Measurements from ENCODE around the gene METRNL. TPM values are rescaled to one million over a fixed set of nuclear protein-coding genes. Genes with fewer than 3 reads are reported as not detected.

METRNL gene
- total and polyA plus RNA-seq, 3 experiments from 2014 or later = 2.6 to 22.9 (median 22.3) TPM

DNA sequence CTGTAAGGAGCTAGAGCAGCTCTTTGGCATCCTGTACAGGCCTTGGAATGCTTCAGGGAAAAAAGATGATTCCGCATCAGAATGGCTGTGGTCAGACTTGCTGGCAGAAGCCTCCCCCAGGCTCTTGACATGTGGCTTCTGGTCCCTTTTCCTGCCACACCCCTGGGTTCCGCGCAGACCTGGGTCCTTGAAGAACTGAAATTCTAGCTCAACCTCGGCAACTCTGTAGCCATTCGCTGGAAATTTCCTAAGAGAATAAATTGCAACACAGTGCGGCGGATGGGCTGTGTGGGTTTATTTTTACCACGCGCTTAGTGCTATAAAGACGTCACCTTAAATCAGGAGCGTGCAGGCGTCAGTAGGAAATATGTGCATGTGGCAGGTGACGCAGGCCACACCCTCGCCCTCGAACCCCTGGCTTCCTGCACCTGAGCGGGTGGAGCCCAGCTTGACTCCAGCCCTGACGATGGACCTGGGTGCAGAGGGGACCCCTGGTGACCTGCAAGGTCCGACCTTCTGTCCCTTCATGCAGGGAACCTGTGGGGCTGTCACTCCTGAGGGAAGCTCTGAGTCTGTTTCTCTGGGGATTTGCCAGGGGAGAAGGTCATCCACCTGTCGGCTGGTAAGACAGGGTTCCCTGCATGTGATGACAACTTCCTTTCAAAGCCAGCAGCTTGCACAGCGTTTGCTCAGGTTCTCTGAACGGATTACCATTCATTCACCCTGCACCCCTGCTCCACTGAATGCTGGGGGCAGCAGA is 46.3 kb downstream of the METRNL start:
- H3K4me3 ChIP-seq (ENCODE audit: low read length) = no peak overlapping the region
- H3K27me3 ChIP-seq (ENCODE audit: insufficient read depth, low read length, poor library complexity, severe bottlenecking) = peaks cover 12% of the 10 kb centered on the region
- H3K36me3 ChIP-seq (ENCODE audit: insufficient read depth, low read length) = no peaks in the 10 kb centered on the region
- Mint-ChIP-seq H3K27ac (peak overlapping the region; percentile 58 to 99 (median 95)), H3K4me1 (peaks cover 14 to 32% (median 15%) of the 10 kb centered on the region in 3 donors), H3K36me3 (no peaks in the 10 kb centered on the region), H3K4me3 (peak overlapping the region in 6 of 7 donors; percentile 56 to 89 (median 72)), H3K27me3 (peaks cover 26 to 34% of the 10 kb centered on the region in 2 donors), H3K9me3 (peaks cover 0 to 2% (median 0%) of the 10 kb centered on the region in 5 donors)
- H3K9me3 ChIP-seq (ENCODE audit: low read length) = no peaks in the 10 kb centered on the region
- CTCF ChIA-PET = no interaction called here
- H3K27ac ChIP-seq (ENCODE audit: low read depth, low read length) = no peak overlapping the region
- peaks cover 20% of the 10 kb centered on the region for H3K4me1 ChIP-seq (ENCODE audit: insufficient read depth, low read length)
- POLR2A ChIA-PET = no interaction called here
- DNase-seq = peak in 4 of 5 donors; percentile 29 to 65 (median 64)

DNA sequence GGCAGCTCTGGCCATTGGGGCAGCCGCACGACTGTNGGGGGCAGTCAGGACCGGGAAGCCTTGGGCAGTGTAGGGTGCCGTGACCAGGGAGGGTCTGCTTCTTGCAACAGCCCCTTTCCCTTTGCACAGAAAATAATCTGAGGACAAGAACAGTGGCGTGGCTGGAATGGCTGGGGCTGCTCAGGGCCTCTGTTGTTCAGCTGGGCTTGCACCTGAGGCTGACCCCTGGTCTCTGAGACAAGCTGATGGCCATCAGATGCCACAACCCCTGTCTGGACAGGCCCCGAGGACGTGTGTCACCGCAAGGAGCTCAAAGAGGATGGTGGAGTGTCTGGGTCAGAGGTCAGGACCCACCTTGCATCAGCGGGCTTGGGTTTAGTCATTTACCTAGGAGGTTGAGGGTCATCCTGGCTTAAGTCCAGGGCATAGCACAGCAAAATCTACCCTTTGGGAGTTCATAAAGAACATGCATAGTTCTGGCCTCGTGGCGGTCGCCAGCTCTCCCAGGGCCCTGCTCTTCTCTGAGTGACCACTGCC is 46.9 kb downstream of the METRNL start:
- Mint-ChIP-seq H3K27me3 (peaks cover 26 to 34% of the 10 kb centered on the region in 2 donors), H3K4me3 (peak overlapping the region in 4 of 7 donors; percentile 28 to 89 (median 66)), H3K27ac (peak overlapping the region in 5 of 8 donors; percentile 94 to 99 (median 96)), H3K36me3 (no peaks in the 10 kb centered on the region), H3K9me3 (peaks cover 0 to 2% (median 0%) of the 10 kb centered on the region in 5 donors), H3K4me1 (peaks cover 14 to 32% (median 15%) of the 10 kb centered on the region in 3 donors)
- CTCF ChIA-PET = no interaction called here
- Histone ChIP-seq H3K27me3 (ENCODE audit: insufficient read depth, low read length, poor library complexity, severe bottlenecking) (peaks cover 12% of the 10 kb centered on the region), H3K4me1 (ENCODE audit: insufficient read depth, low read length) (peaks cover 20% of the 10 kb centered on the region), H3K27ac (ENCODE audit: low read depth, low read length) (no peak overlapping the region), H3K4me3 (ENCODE audit: low read length) (no peak overlapping the region), H3K36me3 (ENCODE audit: insufficient read depth, low read length) (no peaks in the 10 kb centered on the region), H3K9me3 (ENCODE audit: low read length) (no peaks in the 10 kb centered on the region)
- DNase-seq = no peak
- POLR2A ChIA-PET = no interaction called here

DNA sequence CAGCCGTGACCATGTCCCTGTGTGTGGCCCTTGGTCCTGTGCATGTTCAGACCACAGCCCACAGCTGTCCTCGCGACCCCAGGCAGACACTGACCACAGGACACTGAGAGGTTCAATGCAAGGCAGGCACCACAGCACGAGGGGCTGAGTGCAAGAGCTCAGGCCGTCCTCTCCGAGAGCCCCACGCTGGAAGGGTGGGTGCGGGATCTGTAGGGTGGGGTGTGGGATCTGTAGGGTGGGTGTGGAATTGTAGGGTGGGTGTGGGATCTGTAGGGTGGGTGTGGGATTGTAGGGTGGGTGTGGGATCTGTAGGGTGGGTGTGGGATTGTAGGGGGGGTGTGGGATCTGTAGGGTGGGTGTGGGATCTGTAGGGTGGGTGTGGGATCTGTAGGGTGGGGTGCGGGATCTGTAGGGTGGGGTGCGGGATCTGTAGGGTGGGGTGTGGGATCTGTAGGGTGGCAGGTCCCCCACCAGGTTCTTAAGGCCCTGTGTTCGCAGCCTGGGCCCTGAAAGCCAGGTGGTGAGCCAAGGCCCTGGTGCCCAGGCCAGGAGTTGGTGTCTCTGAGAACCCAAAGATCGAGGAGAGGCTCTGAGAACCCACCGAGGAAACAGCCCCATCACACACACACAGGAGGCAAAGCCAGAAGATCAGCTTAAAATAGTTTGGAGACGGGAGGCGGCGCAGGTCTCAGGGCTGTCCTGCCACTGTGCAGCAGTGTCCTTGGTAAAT is 48.2 kb downstream of the METRNL start:
- CTCF ChIA-PET = no interaction called here
- H3K36me3 Mint-ChIP-seq = no peaks in the 10 kb centered on the region

DNA sequence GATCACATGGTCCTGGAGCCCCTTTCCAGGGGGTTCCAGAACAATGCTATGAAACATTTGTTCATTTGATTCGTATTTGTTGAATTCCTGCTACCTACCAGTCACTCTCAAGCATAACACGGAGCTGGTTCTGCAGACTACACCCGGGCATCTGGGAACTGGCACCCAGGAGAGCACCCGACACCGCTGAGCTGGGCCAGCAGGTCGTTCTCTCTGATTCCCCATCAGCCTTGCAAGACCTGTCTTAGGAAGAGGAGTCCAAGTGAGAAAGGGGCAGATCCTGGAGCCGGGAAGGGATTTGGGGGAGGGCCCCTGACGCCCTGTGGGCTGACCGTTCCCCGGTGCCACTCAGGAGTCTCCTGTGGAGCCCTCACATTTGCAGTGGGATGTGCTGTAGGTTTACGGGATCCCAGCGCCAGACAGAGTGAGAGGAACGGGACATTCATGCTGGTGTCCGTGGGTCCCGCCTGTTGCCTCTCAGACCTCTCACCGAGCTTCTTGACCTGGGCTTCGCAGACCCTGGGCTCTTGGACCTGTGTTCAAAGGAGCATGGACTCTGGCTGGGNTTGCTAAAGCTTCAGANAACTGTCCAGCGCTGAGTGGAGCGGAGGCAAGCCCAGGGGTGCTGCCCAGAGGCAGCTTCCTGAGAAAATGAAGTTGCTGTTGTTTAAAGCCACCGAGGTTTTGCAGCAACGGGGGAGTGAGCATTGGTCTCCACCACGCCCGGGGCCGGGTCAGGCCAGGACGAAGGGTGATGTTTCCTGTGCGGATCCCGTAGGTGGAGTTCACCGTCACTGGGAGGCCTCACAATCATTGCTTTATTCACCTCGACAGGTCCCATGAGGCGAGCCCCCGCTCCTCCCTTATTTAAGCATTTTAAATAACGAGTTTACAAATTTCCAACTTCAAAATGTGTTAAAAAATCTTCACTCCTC is 49.2 kb downstream of the METRNL start:
- no peak for DNase-seq
- no peak overlapping the region for H3K4me3 Mint-ChIP-seq
- POLR2A ChIA-PET = no interaction called here
- CTCF ChIA-PET = no interaction called here
- Histone ChIP-seq H3K27ac (ENCODE audit: low read depth, low read length) (no peak overlapping the region), H3K4me3 (ENCODE audit: low read length) (no peak overlapping the region), H3K9me3 (ENCODE audit: low read length) (no peaks in the 10 kb centered on the region), H3K36me3 (ENCODE audit: insufficient read depth, low read length) (no peaks in the 10 kb centered on the region), H3K4me1 (ENCODE audit: insufficient read depth, low read length) (peaks cover 20% of the 10 kb centered on the region), H3K27me3 (ENCODE audit: insufficient read depth, low read length, poor library complexity, severe bottlenecking) (peaks cover 3% of the 10 kb centered on the region)
- H3K27ac Mint-ChIP-seq = peak overlapping the region in 2 of 8 donors; percentile 17 to 95
- H3K36me3 Mint-ChIP-seq = no peaks in the 10 kb centered on the region
- H3K9me3 Mint-ChIP-seq = peaks cover 0 to 2% (median 0%) of the 10 kb centered on the region in 5 donors
- H3K27me3 Mint-ChIP-seq = peaks cover 15 to 16% of the 10 kb centered on the region in 2 donors
- H3K4me1 Mint-ChIP-seq = peaks cover 11 to 24% (median 14%) of the 10 kb centered on the region in 3 donors

More for the DNA sequence above, 48.2 kb downstream of the METRNL start:
- no peak overlapping the region for H3K4me3 ChIP-seq (ENCODE audit: low read length)
- peaks cover 12 to 25% (median 15%) of the 10 kb centered on the region in 3 donors for H3K4me1 Mint-ChIP-seq
- peak overlapping the region in 1 of 7 donors; percentile 44 for H3K4me3 Mint-ChIP-seq
- H3K27me3 ChIP-seq (ENCODE audit: insufficient read depth, low read length, poor library complexity, severe bottlenecking) = peaks cover 6% of the 10 kb centered on the region
- no peak overlapping the region for H3K27ac ChIP-seq (ENCODE audit: low read depth, low read length)
- POLR2A ChIA-PET = no interaction called here
- H3K36me3 ChIP-seq (ENCODE audit: insufficient read depth, low read length) = no peaks in the 10 kb centered on the region
- H3K9me3 Mint-ChIP-seq = peaks cover 0 to 2% (median 0%) of the 10 kb centered on the region in 5 donors
- DNase-seq = no peak
- peaks cover 19 to 23% of the 10 kb centered on the region in 2 donors for H3K27me3 Mint-ChIP-seq
- peak overlapping the region in 3 of 8 donors; percentile 42 to 98 (median 58) for H3K27ac Mint-ChIP-seq
- no peaks in the 10 kb centered on the region for H3K9me3 ChIP-seq (ENCODE audit: low read length)
- peaks cover 20% of the 10 kb centered on the region for H3K4me1 ChIP-seq (ENCODE audit: insufficient read depth, low read length)

DNA sequence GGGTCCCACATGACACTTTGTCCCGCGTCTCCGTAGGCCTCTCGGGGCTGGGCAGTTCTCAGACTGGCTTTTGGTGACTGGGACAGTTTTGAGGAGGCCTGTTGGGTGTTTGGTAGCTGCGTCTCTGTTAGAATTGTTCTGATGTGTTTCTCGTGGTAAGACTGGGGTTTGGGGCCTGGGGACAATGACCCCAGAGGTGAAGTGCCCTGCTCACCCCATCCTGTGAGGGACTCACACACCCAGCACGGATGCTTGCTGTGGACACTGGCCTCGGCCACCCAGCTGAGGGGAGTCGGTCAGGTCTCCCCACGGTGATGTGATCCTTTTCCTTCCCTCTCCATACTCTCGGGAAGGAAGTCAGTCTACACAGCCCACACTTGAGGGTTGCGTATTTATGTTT is 50.3 kb downstream of the METRNL start:
- Histone ChIP-seq H3K27me3 (ENCODE audit: insufficient read depth, low read length, poor library complexity, severe bottlenecking) (peaks cover 3% of the 10 kb centered on the region), H3K27ac (ENCODE audit: low read depth, low read length) (no peak overlapping the region), H3K4me1 (ENCODE audit: insufficient read depth, low read length) (peaks cover 14% of the 10 kb centered on the region), H3K4me3 (ENCODE audit: low read length) (no peak overlapping the region), H3K9me3 (ENCODE audit: low read length) (no peaks in the 10 kb centered on the region), H3K36me3 (ENCODE audit: insufficient read depth, low read length) (no peaks in the 10 kb centered on the region)
- H3K9me3 Mint-ChIP-seq = peaks cover 0 to 2% (median 0%) of the 10 kb centered on the region in 5 donors
- DNase-seq = no peak
- peaks cover 8 to 19% (median 10%) of the 10 kb centered on the region in 3 donors for H3K4me1 Mint-ChIP-seq
- H3K27me3 Mint-ChIP-seq = peaks cover 11% of the 10 kb centered on the region in 2 donors
- H3K4me3 Mint-ChIP-seq = no peak overlapping the region
- no peak overlapping the region for H3K27ac Mint-ChIP-seq
- ChIA-PET CTCF (interaction anchor here (0.5 kb wide), 1 partner anchor 68 kb away, joined by 3 read pairs; no protein-coding TSS in a partner anchor), POLR2A (no interaction called here)
- H3K36me3 Mint-ChIP-seq = no peaks in the 10 kb centered on the region

DNA sequence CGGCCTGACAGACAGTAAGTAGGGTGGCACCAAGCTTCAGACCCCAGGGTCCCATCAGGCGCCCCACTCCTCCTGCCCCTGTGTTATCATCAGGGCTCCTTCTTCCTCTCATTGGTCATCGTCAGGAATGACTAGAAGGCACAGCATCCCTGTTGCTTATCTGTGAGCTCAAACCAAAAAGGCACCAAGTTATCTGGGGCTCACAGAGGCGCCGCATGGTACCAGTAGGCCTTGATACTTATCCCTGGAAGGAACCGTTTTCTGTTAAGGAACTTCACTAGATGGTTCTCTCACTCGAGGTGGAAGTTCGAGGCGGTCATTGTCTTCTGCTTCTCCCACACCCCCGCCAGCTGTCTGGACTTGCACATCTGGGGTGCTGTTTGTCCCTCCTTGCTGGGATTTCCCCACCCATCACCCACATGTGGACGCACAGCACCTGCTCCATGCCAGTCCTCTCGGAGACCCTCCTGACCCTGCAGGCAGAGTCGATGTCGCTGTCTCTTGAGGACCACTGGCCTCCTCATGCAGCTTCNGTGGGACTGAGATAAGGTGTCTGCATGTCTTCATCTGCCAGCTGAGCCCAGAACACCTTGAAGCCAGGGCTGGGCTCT is 52.1 kb downstream of the METRNL start:
- peak overlapping the region in 2 of 8 donors; percentile 33 to 36 for H3K27ac Mint-ChIP-seq
- no peaks in the 10 kb centered on the region for H3K36me3 ChIP-seq (ENCODE audit: insufficient read depth, low read length)

More for the DNA sequence above, 52.1 kb downstream of the METRNL start:
- Histone ChIP-seq H3K4me3 (ENCODE audit: low read length) (no peak overlapping the region), H3K9me3 (ENCODE audit: low read length) (no peaks in the 10 kb centered on the region), H3K27me3 (ENCODE audit: insufficient read depth, low read length, poor library complexity, severe bottlenecking) (no peaks in the 10 kb centered on the region), H3K27ac (ENCODE audit: low read depth, low read length) (no peak overlapping the region), H3K4me1 (ENCODE audit: insufficient read depth, low read length) (no peaks in the 10 kb centered on the region)
- ChIA-PET CTCF (interaction anchor here (1.1 kb wide), 1 partner anchor 48 kb away, joined by 3 read pairs; no protein-coding TSS in a partner anchor), POLR2A (no interaction called here)
- H3K9me3 Mint-ChIP-seq = no peaks in the 10 kb centered on the region
- H3K4me1 Mint-ChIP-seq = peaks cover 0 to 3% (median 0%) of the 10 kb centered on the region in 3 donors
- no peaks in the 10 kb centered on the region for H3K36me3 Mint-ChIP-seq
- peaks cover 0 to 7% of the 10 kb centered on the region in 2 donors for H3K27me3 Mint-ChIP-seq
- no peak overlapping the region for H3K4me3 Mint-ChIP-seq
- DNase-seq = no peak
